ENCODE data around the gene TUBA3E.
"Not testable (repeated sequence)": the region's sequence is repeated elsewhere in the genome, so short reads cannot be mapped to it uniquely, and the experiment has no call there.

TUBA3E gene

DNA sequence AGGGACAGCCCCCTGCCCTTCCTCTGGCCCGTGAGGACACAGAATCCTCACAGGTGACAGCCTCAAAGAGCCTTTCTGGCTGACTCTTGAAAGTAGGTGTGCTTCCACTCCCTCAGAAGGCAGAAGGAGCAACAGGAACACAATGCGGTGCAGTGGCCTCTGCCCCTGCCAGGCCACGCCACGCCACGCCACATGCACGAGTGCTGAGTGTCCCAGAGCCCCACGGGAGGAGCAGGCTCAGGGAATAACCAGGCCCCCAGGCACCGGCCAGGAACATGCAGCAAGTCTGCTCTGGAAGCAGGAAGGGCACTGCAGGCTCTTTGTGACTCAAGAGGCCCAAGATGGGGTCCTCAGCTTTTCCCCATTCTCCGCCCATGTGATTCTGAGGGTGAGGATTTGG, 35.3 kb downstream of the TUBA3E start:
- H3K79me2 ChIP-seq (ENCODE audit: control insufficient read depth, low read length) = no peaks in the 10 kb centered on the region
- no peaks in the 10 kb centered on the region for H3K9me3 ChIP-seq (ENCODE audit: control insufficient read depth, insufficient read depth, low read length)
- no peak overlapping the region for H3K4me2 ChIP-seq (ENCODE audit: low read length)
- H3K36me3 ChIP-seq (ENCODE audit: control insufficient read depth, low read length) = peaks cover 42% of the 10 kb centered on the region
- no peaks in the 10 kb centered on the region for H3F3A ChIP-seq (ENCODE audit: control insufficient read depth, insufficient read depth)
- no peak overlapping the region for H3K4me3 ChIP-seq (ENCODE audit: low read length)
- H3K27ac ChIP-seq (ENCODE audit: low read depth, low read length) = no peak overlapping the region
- no peak for TF ChIP-seq EZH2phosphoT487 (IDR thresholded peaks at IDR 0.05; ENCODE audit: borderline replicate concordance, low read length)
- TF ChIP-seq, protein P1, sequence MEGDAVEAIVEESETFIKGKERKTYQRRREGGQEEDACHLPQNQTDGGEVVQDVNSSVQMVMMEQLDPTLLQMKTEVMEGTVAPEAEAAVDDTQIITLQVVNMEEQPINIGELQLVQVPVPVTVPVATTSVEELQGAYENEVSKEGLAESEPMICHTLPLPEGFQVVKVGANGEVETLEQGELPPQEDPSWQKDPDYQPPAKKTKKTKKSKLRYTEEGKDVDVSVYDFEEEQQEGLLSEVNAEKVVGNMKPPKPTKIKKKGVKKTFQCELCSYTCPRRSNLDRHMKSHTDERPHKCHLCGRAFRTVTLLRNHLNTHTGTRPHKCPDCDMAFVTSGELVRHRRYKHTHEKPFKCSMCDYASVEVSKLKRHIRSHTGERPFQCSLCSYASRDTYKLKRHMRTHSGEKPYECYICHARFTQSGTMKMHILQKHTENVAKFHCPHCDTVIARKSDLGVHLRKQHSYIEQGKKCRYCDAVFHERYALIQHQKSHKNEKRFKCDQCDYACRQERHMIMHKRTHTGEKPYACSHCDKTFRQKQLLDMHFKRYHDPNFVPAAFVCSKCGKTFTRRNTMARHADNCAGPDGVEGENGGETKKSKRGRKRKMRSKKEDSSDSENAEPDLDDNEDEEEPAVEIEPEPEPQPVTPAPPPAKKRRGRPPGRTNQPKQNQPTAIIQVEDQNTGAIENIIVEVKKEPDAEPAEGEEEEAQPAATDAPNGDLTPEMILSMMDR (IDR thresholded peaks at IDR 0.05; ENCODE audit: low read depth, low read length, poor library complexity, severe bottlenecking) = no peak
- no peaks in the 10 kb centered on the region for H3K27me3 ChIP-seq (ENCODE audit: control insufficient read depth, low read length)
- H3K4me1 ChIP-seq (ENCODE audit: control insufficient read depth, low read length) = peaks cover 24% of the 10 kb centered on the region
- H3K9me2 ChIP-seq (replicated peaks; ENCODE audit: control insufficient read depth, low read length) = no peaks in the 10 kb centered on the region
- H4K20me1 ChIP-seq (ENCODE audit: control insufficient read depth, insufficient read depth, low read depth, low read length) = no peaks in the 10 kb centered on the region

DNA sequence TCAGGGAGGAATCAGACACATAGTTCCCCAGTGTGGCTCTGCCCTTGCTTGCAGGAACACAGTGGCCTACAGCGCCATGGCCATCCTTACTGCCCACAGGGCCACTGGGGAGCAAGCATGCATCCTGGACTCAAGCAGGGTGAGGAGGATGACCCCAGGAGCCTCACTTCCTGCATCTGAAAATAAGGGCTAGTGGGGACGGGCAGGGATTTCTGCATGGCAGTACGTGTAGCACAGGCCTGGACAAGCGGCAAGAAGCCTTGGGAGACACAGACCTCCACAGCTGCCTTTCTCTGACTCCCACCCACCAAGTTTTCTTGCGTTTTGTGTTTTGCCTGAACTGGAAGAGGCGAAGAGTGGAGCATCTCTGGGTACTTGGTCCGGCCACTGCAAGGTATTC, 35.8 kb downstream of the TUBA3E start:
- H3K27me3 ChIP-seq (ENCODE audit: control insufficient read depth, low read length); H3K9me3 ChIP-seq (ENCODE audit: control insufficient read depth, insufficient read depth, low read length); H3K9me2 ChIP-seq (replicated peaks; ENCODE audit: control insufficient read depth, low read length); H3K4me3 ChIP-seq (ENCODE audit: low read length); H3K27ac ChIP-seq (ENCODE audit: low read depth, low read length); H4K20me1 ChIP-seq (ENCODE audit: control insufficient read depth, insufficient read depth, low read depth, low read length); H3F3A ChIP-seq (ENCODE audit: control insufficient read depth, insufficient read depth); H3K4me2 ChIP-seq (ENCODE audit: low read length); H3K79me2 ChIP-seq (ENCODE audit: control insufficient read depth, low read length): not testable (repeated sequence)
- peaks cover 37% of the 10 kb centered on the region for H3K36me3 ChIP-seq (ENCODE audit: control insufficient read depth, low read length)
- H3K4me1 ChIP-seq (ENCODE audit: control insufficient read depth, low read length) = peaks cover 29% of the 10 kb centered on the region

DNA sequence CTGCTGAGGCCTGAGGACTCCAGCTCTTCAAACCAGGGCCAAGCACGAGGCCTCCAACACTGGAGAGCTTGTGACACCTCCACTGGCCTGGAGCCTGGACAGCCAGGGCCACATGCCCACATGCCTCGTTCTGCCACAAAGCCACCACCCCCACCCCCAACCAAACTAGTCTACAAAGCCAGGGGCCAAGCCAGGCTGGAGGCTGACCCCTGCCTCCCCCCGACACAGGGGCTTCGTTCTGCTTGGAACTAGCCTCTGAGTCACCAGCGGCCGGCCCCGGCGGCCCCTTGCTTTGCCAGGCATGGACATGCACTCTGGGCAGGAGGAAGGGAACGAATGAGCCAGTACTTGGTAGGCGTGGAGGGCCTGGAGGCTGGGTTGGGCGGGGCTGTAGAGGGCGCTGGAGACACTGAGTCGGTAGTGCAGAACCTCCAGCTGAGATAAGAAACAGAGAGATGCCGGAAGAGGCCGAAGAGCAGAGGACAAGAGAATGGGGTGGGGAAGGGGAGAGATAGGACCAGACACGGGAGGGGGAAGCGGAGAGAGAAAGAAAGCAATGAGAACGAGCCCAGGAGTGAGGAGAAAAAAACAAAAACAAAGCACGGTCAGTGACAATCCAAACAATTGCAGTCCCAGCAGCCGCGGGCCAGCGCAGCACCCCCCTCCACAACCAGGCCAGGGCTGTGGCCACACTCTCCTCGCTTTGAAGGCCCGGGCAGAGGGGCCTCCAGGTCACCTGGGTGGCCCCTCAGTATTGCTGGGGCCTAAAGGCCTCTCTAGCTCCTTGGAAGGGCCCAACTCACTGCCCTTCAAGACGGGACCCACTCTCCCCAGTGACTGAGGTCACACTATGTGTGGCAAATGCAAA, 37.2 kb downstream of the TUBA3E start:
- not testable (repeated sequence) for H4K20me1 ChIP-seq (ENCODE audit: control insufficient read depth, insufficient read depth, low read depth, low read length); H3F3A ChIP-seq (ENCODE audit: control insufficient read depth, insufficient read depth); H3K9me3 ChIP-seq (ENCODE audit: control insufficient read depth, insufficient read depth, low read length); H3K27ac ChIP-seq (ENCODE audit: low read depth, low read length); H3K4me2 ChIP-seq (ENCODE audit: low read length); H3K4me3 ChIP-seq (ENCODE audit: low read length); H3K9me2 ChIP-seq (replicated peaks; ENCODE audit: control insufficient read depth, low read length); H3K79me2 ChIP-seq (ENCODE audit: control insufficient read depth, low read length); H3K27me3 ChIP-seq (ENCODE audit: control insufficient read depth, low read length)
- peaks cover 33% of the 10 kb centered on the region for H3K4me1 ChIP-seq (ENCODE audit: control insufficient read depth, low read length)
- peaks cover 32% of the 10 kb centered on the region for H3K36me3 ChIP-seq (ENCODE audit: control insufficient read depth, low read length)

DNA sequence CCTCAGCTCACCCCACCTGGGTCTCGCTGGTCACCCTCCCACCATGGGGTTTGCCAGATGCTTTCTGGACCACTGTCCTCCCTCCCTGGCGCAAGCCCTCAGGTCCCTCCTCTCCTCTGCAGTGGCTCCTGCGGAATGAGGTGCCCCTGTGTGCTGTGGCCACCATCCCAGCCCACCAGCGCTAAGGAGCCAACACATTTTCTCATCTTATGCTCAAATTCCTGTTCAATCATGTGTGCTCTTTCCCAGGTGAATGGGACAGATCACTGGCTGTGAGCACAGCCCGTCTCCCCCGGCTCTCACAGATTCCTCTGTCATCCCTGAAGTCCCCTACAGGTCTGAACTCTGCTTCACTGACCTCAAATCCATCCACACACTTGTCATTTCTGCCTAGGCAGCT, 38.1 kb downstream of the TUBA3E start:
- no peaks in the 10 kb centered on the region for H3K9me3 ChIP-seq (ENCODE audit: control insufficient read depth, insufficient read depth, low read length)
- H3K36me3 ChIP-seq (ENCODE audit: control insufficient read depth, low read length) = peaks cover 35% of the 10 kb centered on the region
- H3K27ac ChIP-seq (ENCODE audit: low read depth, low read length) = no peak overlapping the region
- H3K4me3 ChIP-seq (ENCODE audit: low read length) = no peak overlapping the region
- H3K79me2 ChIP-seq (ENCODE audit: control insufficient read depth, low read length) = no peaks in the 10 kb centered on the region
- peaks cover 33% of the 10 kb centered on the region for H3K4me1 ChIP-seq (ENCODE audit: control insufficient read depth, low read length)
- TF ChIP-seq, protein P1 (IDR thresholded peaks at IDR 0.05; ENCODE audit: low read depth, low read length, poor library complexity, severe bottlenecking) = no peak
- TF ChIP-seq EZH2phosphoT487 (IDR thresholded peaks at IDR 0.05; ENCODE audit: borderline replicate concordance, low read length) = no peak
- H3K27me3 ChIP-seq (ENCODE audit: control insufficient read depth, low read length) = no peaks in the 10 kb centered on the region
- H3F3A ChIP-seq (ENCODE audit: control insufficient read depth, insufficient read depth) = no peaks in the 10 kb centered on the region
- no peaks in the 10 kb centered on the region for H3K9me2 ChIP-seq (replicated peaks; ENCODE audit: control insufficient read depth, low read length)
- no peak overlapping the region for H3K4me2 ChIP-seq (ENCODE audit: low read length)
- no peaks in the 10 kb centered on the region for H4K20me1 ChIP-seq (ENCODE audit: control insufficient read depth, insufficient read depth, low read depth, low read length)

DNA sequence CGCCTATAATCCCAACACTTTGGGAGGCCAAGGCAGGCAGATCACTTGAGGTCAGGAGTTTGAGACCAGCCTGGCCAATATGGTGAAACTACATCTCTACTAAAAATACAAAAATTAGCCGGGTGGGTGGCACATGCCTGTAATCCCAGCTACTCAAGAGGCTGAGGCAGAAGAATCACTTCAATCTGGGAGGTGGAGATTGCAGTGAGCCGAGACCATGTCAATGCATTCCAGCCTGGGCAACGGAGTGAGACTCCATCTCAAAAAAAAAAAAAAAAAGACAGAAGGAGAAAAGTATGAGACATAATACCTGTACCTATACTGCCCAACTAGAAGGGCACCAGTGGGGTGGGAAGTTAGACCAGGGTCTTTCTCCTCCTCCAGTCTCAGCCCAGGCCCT, 38.9 kb downstream of the TUBA3E start:
- peaks cover 35% of the 10 kb centered on the region for H3K36me3 ChIP-seq (ENCODE audit: control insufficient read depth, low read length)
- not testable (repeated sequence) for H3K4me2 ChIP-seq (ENCODE audit: low read length); H3K27me3 ChIP-seq (ENCODE audit: control insufficient read depth, low read length); H3K9me2 ChIP-seq (replicated peaks; ENCODE audit: control insufficient read depth, low read length); H3K9me3 ChIP-seq (ENCODE audit: control insufficient read depth, insufficient read depth, low read length); H3F3A ChIP-seq (ENCODE audit: control insufficient read depth, insufficient read depth); H4K20me1 ChIP-seq (ENCODE audit: control insufficient read depth, insufficient read depth, low read depth, low read length); H3K27ac ChIP-seq (ENCODE audit: low read depth, low read length); H3K4me3 ChIP-seq (ENCODE audit: low read length); H3K79me2 ChIP-seq (ENCODE audit: control insufficient read depth, low read length)
- peaks cover 33% of the 10 kb centered on the region for H3K4me1 ChIP-seq (ENCODE audit: control insufficient read depth, low read length)

All from DOHH2 (cell line).